Tracheal epithelial cell (primary cell): ENCODE results near the gene PXYLP1. TPM values are rescaled to one million over a fixed set of nuclear protein-coding genes. Genes with fewer than 3 reads are reported as not detected.

Source experiments
- total RNA-seq: library from RNA; depleted of rRNA; stranded (reverse); fragments of >200 nt; gene quantifications from 2 replicates; pipeline ENCODE4 v1.2.1, GENCODE V29; 2014

The PXYLP1 gene, protein sequence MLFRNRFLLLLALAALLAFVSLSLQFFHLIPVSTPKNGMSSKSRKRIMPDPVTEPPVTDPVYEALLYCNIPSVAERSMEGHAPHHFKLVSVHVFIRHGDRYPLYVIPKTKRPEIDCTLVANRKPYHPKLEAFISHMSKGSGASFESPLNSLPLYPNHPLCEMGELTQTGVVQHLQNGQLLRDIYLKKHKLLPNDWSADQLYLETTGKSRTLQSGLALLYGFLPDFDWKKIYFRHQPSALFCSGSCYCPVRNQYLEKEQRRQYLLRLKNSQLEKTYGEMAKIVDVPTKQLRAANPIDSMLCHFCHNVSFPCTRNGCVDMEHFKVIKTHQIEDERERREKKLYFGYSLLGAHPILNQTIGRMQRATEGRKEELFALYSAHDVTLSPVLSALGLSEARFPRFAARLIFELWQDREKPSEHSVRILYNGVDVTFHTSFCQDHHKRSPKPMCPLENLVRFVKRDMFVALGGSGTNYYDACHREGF
- total RNA-seq, result 8.7 and 13.4 TPM in 2 replicates

DNA sequence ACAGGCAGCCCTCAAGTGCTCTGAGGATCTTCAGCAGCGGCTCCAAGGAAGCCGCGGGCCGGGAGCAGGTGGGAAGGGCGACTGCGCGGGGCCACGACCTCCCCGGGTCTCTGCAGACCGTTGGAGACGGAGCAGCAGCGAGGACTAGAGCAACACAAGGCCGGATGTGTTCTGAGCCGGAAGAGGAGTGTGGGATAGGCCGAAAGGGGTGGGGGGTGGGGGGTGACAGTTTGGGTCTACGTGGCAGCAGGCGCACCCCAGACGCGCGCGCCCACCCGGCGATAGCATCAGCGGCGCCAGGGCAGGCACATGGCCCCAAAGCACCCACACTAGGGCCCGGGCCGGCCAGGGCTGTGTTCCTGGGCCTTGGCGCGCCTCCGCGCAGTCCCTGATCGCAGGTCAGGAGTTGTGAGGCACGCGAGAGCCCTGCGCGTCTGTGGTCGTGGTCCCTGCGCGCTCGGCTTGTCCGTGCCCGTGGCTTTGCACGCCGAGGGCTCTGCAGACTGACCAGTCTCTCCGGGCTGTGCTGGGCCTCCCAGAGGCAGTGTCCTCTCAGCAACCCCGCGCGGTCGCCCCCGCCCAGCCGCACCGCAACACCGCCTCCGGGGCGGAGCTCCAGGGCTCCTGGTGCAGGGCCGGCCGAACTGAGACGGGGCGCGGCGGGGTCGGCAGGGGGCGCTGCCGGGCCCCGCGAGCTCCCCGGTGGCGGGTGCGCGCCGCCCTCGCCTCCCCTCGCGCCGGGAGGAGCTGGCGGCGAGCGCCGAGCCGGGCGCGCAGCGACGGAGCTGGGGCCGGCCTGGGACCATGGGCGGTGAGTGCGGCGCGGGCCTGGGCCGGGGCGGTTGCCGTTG lies at the start of gene PXYLP1:
Gene PXYLP1 (plus strand): TSS at position 725 of the 851 bp plus-strand sequence. CDS start 28,351 bp downstream, outside the sequence.

Other genes starting within 250 kb of the PXYLP1 start
- gene SPSB4, start 180.5 kb upstream of the PXYLP1 start, total RNA-seq, result under 0.01 TPM in 1 of 2 replicates, not detected in the other
- 63.3 and 86.8 TPM in 2 replicates for gene ZBTB38, start 136.7 kb downstream of the PXYLP1 start, total RNA-seq